Fibroblast of gingiva (primary cell): ENCODE data around the gene CIZ1.
A peak's percentile ranks its signal among the peaks of the same experiment; 100 is the strongest.

Experiments used
- DNase-seq: peaks from one replicate; pipeline ENCODE4 v3.0.0-alpha.2; 2011; ENCODE audit warnings: low read depth

Gene CIZ1

GRCh38 chr9:128162215-128163026 lies 29.0 kb downstream of the CIZ1 start:
- DNase-seq = peak; percentile 78

GRCh38 chr9:128161215-128161902 lies 30.0 kb downstream of the CIZ1 start:
- DNase-seq = peak; percentile 14

GRCh38 chr9:128160603-128160987 lies 30.8 kb downstream of the CIZ1 start:
- no peak for DNase-seq

- DNase-seq = peak; percentile 89
Measured at GRCh38 chr9:128159784-128160602, 31.4 kb downstream of the CIZ1 start, which contains the start of gene BBLN. Gene BBLN (plus strand): TSS chr9:128160265. CDS start chr9:128160408, 143 bp downstream.

- DNase-seq = no peak
Measured at GRCh38 chr9:128159522-128159783, 31.9 kb downstream of the CIZ1 start.

GRCh38 chr9:128155736-128156500 lies 35.5 kb downstream of the CIZ1 start:
- DNase-seq = no peak

GRCh38 chr9:128153947-128154695 lies 37.3 kb downstream of the CIZ1 start:
- no peak for DNase-seq

- no peak for DNase-seq
Measured at GRCh38 chr9:128153060-128153946, 38.1 kb downstream of the CIZ1 start.

- no peak for DNase-seq
Measured at GRCh38 chr9:128152133-128153059, 39.0 kb downstream of the CIZ1 start.

GRCh38 chr9:128151309-128152132 lies 39.9 kb downstream of the CIZ1 start:
- DNase-seq = no peak

GRCh38 chr9:128150594-128151308 lies 40.6 kb downstream of the CIZ1 start:
- DNase-seq = no peak

- no peak for DNase-seq
Measured at GRCh38 chr9:128149951-128150593, 41.3 kb downstream of the CIZ1 start.

- no peak for DNase-seq
Measured at GRCh38 chr9:128149001-128149701, 42.2 kb downstream of the CIZ1 start, which contains the start of gene LCN2. Gene LCN2 (plus strand): TSS chr9:128149453. CDS start chr9:128149526, 73 bp downstream.

GRCh38 chr9:128148509-128149000 lies 42.8 kb downstream of the CIZ1 start:
- no peak for DNase-seq

GRCh38 chr9:128146591-128147120 lies 44.7 kb downstream of the CIZ1 start:
- DNase-seq = no peak

GRCh38 chr9:128145951-128146351 lies 45.4 kb downstream of the CIZ1 start:
- no peak for DNase-seq
